Gastroesophageal sphincter (tissue), 3 donors: ENCODE measurements around the gene NR6A1.

Experiments
- CTCF ChIP-seq, 4 experiments: fragments of 200-600 bp in 2 of 4; fragments of 450-650 bp in 2 of 4; sonication (generic) in 1 of 4; IDR thresholded peaks; one replicate each; pipeline ENCODE4 v1.5.1; 2017 to 2019; ENCODE audit warnings: antibody characterized with exemption in 4 of 4, mild to moderate bottlenecking in 2 of 4, moderate library complexity in 2 of 4
- EP300 ChIP-seq: sonication (generic); formaldehyde crosslinking; IDR thresholded peaks from one replicate; pipeline ENCODE4 v1.6.1; 2017; ENCODE audit warnings: antibody characterized with exemption, mild to moderate bottlenecking
- POLR2A ChIP-seq, 2 donors: fragments of 450-650 bp; IDR thresholded peaks; one replicate each; pipeline ENCODE4 v1.6.1; 2017; ENCODE audit warnings: antibody characterized with exemption in 2 of 2, mild to moderate bottlenecking in 2 of 2, moderate library complexity in 1 of 2

- no peak for TF ChIP-seq CTCF (IDR thresholded peaks at IDR 0.05)
- no peak for TF ChIP-seq POLR2A (IDR thresholded peaks at IDR 0.05)
- no peak for TF ChIP-seq EP300
Measured at GRCh38 chr9:124555043-124555442, 216.1 kb downstream of the NR6A1 start.
